ENCODE data around the gene APOO.

DNA sequence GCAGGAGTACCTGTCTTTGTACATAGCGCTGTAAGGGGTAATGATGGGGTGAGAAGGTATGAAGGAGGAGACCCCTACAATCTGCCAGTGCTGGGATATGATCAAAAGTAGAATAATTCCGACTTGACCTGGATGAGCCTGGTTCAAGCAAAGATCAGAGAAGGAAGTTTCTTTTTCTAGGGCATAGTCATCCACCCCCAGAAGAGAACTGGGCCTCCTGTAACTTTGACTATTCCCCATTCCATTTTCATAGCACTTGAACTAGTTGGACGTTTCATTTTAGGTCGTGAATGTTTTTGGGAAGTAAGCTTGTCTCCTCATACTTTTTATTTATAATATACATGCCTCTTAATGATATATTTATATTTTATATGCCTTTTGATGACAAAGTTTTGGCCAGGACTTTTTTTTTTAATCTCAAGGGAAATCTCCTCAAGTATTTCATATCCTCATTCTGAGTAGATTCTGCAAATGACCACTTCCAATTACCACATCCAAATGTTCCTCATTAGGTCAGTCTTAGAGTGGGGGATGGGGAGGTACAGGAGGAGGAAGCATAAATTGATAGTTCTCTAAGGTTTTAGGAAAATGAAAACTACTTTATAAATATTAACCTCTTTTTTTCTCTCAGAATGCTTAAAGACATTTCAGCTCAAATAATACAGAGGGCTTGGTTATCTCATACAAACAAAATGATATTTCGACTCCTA lies 3.5 kb upstream of the APOO start:
- TF ChIP-seq, protein P1, sequence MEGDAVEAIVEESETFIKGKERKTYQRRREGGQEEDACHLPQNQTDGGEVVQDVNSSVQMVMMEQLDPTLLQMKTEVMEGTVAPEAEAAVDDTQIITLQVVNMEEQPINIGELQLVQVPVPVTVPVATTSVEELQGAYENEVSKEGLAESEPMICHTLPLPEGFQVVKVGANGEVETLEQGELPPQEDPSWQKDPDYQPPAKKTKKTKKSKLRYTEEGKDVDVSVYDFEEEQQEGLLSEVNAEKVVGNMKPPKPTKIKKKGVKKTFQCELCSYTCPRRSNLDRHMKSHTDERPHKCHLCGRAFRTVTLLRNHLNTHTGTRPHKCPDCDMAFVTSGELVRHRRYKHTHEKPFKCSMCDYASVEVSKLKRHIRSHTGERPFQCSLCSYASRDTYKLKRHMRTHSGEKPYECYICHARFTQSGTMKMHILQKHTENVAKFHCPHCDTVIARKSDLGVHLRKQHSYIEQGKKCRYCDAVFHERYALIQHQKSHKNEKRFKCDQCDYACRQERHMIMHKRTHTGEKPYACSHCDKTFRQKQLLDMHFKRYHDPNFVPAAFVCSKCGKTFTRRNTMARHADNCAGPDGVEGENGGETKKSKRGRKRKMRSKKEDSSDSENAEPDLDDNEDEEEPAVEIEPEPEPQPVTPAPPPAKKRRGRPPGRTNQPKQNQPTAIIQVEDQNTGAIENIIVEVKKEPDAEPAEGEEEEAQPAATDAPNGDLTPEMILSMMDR (IDR thresholded peaks at IDR 0.05; ENCODE audit: low read depth, low read length, missing input control): no peak
- no peak for TF ChIP-seq GABPA (IDR thresholded peaks at IDR 0.05 in 1 of 2, conservative IDR thresholded peaks at IDR 0.05 in 1 of 2)
- TF ChIP-seq, protein P2, sequence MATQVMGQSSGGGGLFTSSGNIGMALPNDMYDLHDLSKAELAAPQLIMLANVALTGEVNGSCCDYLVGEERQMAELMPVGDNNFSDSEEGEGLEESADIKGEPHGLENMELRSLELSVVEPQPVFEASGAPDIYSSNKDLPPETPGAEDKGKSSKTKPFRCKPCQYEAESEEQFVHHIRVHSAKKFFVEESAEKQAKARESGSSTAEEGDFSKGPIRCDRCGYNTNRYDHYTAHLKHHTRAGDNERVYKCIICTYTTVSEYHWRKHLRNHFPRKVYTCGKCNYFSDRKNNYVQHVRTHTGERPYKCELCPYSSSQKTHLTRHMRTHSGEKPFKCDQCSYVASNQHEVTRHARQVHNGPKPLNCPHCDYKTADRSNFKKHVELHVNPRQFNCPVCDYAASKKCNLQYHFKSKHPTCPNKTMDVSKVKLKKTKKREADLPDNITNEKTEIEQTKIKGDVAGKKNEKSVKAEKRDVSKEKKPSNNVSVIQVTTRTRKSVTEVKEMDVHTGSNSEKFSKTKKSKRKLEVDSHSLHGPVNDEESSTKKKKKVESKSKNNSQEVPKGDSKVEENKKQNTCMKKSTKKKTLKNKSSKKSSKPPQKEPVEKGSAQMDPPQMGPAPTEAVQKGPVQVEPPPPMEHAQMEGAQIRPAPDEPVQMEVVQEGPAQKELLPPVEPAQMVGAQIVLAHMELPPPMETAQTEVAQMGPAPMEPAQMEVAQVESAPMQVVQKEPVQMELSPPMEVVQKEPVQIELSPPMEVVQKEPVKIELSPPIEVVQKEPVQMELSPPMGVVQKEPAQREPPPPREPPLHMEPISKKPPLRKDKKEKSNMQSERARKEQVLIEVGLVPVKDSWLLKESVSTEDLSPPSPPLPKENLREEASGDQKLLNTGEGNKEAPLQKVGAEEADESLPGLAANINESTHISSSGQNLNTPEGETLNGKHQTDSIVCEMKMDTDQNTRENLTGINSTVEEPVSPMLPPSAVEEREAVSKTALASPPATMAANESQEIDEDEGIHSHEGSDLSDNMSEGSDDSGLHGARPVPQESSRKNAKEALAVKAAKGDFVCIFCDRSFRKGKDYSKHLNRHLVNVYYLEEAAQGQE (IDR thresholded peaks at IDR 0.05): no peak
- TF ChIP-seq, protein P3, sequence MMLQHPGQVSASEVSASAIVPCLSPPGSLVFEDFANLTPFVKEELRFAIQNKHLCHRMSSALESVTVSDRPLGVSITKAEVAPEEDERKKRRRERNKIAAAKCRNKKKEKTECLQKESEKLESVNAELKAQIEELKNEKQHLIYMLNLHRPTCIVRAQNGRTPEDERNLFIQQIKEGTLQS (IDR thresholded peaks at IDR 0.05): no peak
- TF ChIP-seq, protein P4, sequence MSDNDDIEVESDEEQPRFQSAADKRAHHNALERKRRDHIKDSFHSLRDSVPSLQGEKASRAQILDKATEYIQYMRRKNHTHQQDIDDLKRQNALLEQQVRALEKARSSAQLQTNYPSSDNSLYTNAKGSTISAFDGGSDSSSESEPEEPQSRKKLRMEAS (IDR thresholded peaks at IDR 0.05): no peak
- TF ChIP-seq FOXA1 (IDR thresholded peaks at IDR 0.05): no peak
- TF ChIP-seq HNF4A (conservative IDR thresholded peaks at IDR 0.05): no peak
- no peak for TF ChIP-seq JUND (IDR thresholded peaks at IDR 0.05)
